ENCODE results near the gene PRKCB. TPM values are rescaled to one million over a fixed set of nuclear protein-coding genes. Genes with fewer than 3 reads are reported as not detected.

Gene PRKCB
- total RNA-seq, 1 experiment from 2014 or later = not detected

DNA sequence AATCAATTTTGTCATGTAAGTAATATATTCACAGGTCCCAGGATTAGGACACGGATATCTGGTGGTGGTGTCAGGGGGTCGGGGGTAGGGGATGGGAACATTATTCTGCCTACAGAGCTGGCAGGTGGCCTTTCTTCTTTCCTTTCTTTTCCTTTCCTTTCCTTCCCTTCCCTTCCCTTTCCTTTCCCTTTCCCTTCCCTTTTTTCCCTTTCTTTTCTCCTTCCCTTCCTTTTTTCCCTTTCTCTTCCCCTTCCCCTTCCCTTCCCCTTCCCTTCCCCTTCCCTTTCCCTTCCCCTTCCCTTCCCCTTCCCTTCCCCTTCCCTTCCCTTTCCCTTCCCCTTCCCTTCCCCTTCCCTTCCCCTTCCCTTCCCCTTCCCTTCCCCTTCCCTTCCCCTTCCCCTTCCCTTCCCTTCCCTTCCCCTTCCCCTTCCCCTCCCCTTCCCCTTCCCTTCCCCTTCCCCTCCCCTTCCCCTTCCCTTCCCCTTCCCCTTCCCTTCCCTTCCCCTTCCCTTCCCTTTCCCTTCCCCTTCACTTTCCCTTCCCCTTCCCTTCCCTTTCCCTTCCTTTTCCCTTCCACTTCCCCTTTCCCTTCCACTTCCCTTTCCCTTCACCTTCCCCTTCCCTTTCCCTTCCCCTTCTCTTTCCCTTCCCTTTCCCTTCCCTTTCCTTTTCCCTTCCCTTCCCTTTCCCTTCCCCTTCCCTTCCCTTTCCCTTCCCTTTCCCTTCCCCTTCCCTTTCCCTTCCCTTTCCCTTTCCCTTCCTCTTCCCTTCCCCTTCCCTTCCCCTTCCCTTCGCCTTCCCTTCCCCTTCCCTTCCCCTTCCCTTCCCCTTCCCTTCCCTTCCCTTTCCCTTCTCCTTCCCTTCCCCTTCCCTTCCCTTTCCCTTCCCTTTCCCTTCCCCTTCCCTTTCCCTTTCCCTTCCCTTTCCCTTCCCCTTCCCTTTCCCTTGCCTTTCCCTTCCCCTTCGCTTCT is 145.9 kb downstream of the PRKCB start:
- Histone ChIP-seq H3K9me3 (ENCODE audit: low read length) (no peaks in the 10 kb centered on the region), H3K4me3 (ENCODE audit: low read length) (no peak overlapping the region), H3K4me1 (ENCODE audit: insufficient read depth, low read length) (no peaks in the 10 kb centered on the region), H3K9ac (ENCODE audit: low read length) (no peak overlapping the region), H3K4me2 (ENCODE audit: low read length) (no peak overlapping the region), H4K20me1 (ENCODE audit: low read length) (no peaks in the 10 kb centered on the region), H2AFZ (ENCODE audit: low read length) (no peak overlapping the region), H3K27ac (ENCODE audit: low read length) (no peak overlapping the region), H3K9me2 (replicated peaks; ENCODE audit: low read length) (no peaks in the 10 kb centered on the region), H3K36me3 (ENCODE audit: low read depth, low read length) (no peaks in the 10 kb centered on the region), H3K27me3 (ENCODE audit: low read length) (peaks cover 17% of the 10 kb centered on the region), H3F3A (ENCODE audit: low read length, unreplicated experiment) (no peaks in the 10 kb centered on the region), H3K79me2 (ENCODE audit: low read length) (no peaks in the 10 kb centered on the region)
- no TSS peak for BruUV-seq (replicated peaks)
- TF ChIP-seq EZH2phosphoT487 (IDR thresholded peaks at IDR 0.05; ENCODE audit: borderline replicate concordance, low read length) (no peak), EZH2 (IDR thresholded peaks at IDR 0.05; ENCODE audit: low read length, unreplicated experiment) (no peak), CTCF (conservative IDR thresholded peaks at IDR 0.05; ENCODE audit: low read depth, low read length) (no peak)
- DNase-seq = no peak
- POLR2A ChIA-PET (ENCODE audit: unreplicated experiment) = no interaction called here
- CTCF ChIA-PET = no interaction called here
- ATAC-seq = no peak
- intact Hi-C loops (cut with micrococcal nuclease) = no loop called here

GRCh38 chr16:23986455-23986854 is 150.7 kb downstream of the PRKCB start:
- no peak for DNase-seq
- POLR2A ChIA-PET (ENCODE audit: unreplicated experiment) = no interaction called here
- no TSS peak for BruUV-seq (replicated peaks)
- H3K9me3 ChIP-seq (ENCODE audit: low read length) = no peaks in the 10 kb centered on the region
- H3K36me3 ChIP-seq (ENCODE audit: low read depth, low read length) = no peaks in the 10 kb centered on the region
- H3K79me2 ChIP-seq (ENCODE audit: low read length) = no peaks in the 10 kb centered on the region
- H3K4me2 ChIP-seq (ENCODE audit: low read length) = no peak overlapping the region
- no peaks in the 10 kb centered on the region for H3K4me1 ChIP-seq (ENCODE audit: insufficient read depth, low read length)
- H3K27ac ChIP-seq (ENCODE audit: low read length) = no peak overlapping the region
- TF ChIP-seq EZH2phosphoT487 (IDR thresholded peaks at IDR 0.05; ENCODE audit: borderline replicate concordance, low read length) (no peak), CTCF (conservative IDR thresholded peaks at IDR 0.05; ENCODE audit: low read depth, low read length) (no peak), EZH2 (IDR thresholded peaks at IDR 0.05; ENCODE audit: low read length, unreplicated experiment) (no peak)
- intact Hi-C loops (cut with micrococcal nuclease) = no loop called here
- CTCF ChIA-PET = no interaction called here
- no peaks in the 10 kb centered on the region for H3K9me2 ChIP-seq (replicated peaks; ENCODE audit: low read length)
- no peak overlapping the region for H3K9ac ChIP-seq (ENCODE audit: low read length)
- H3K27me3 ChIP-seq (ENCODE audit: low read length) = no peaks in the 10 kb centered on the region
- no peak overlapping the region for H3K4me3 ChIP-seq (ENCODE audit: low read length)
- no peak overlapping the region for H2AFZ ChIP-seq (ENCODE audit: low read length)
- no peaks in the 10 kb centered on the region for H3F3A ChIP-seq (ENCODE audit: low read length, unreplicated experiment)
- no peaks in the 10 kb centered on the region for H4K20me1 ChIP-seq (ENCODE audit: low read length)
- ATAC-seq = no peak

DNA sequence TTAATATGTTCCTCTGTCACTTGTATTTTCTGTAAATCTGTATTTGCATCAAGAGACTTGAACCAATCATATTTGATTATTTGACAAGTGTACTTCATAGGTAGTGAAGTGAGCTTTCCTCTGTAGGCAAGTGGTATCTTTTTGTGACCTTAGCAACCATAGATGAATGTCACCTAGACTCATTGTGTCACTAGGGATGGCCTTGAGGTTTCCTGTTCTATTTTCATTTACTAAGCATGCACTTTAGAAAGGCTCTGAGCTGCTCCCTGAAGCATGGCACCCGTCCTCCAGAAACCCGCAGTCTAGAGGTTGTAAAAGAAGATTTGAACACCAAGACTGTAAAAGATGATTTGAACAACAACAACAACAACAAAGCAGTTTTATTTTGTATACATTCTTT is 151.7 kb downstream of the PRKCB start:
- H3K4me2 ChIP-seq (ENCODE audit: low read length) = no peak overlapping the region
- intact Hi-C loops (cut with micrococcal nuclease) = no loop called here
- no peaks in the 10 kb centered on the region for H3K36me3 ChIP-seq (ENCODE audit: low read depth, low read length)
- H3K9me3 ChIP-seq (ENCODE audit: low read length) = no peaks in the 10 kb centered on the region
- no TSS peak for BruUV-seq (replicated peaks)
- ChIA-PET CTCF (no interaction called here), POLR2A (ENCODE audit: unreplicated experiment) (no interaction called here)
- H3K9me2 ChIP-seq (replicated peaks; ENCODE audit: low read length) = no peaks in the 10 kb centered on the region
- ATAC-seq (no peak), DNase-seq (no peak)
- TF ChIP-seq EZH2 (IDR thresholded peaks at IDR 0.05; ENCODE audit: low read length, unreplicated experiment) (no peak), EZH2phosphoT487 (IDR thresholded peaks at IDR 0.05; ENCODE audit: borderline replicate concordance, low read length) (no peak), CTCF (conservative IDR thresholded peaks at IDR 0.05; ENCODE audit: low read depth, low read length) (no peak)
- no peaks in the 10 kb centered on the region for H3K4me1 ChIP-seq (ENCODE audit: insufficient read depth, low read length)
- no peak overlapping the region for H3K9ac ChIP-seq (ENCODE audit: low read length)
- H3K27ac ChIP-seq (ENCODE audit: low read length) = no peak overlapping the region
- H3K79me2 ChIP-seq (ENCODE audit: low read length) = no peaks in the 10 kb centered on the region
- H3K4me3 ChIP-seq (ENCODE audit: low read length) = no peak overlapping the region
- no peak overlapping the region for H2AFZ ChIP-seq (ENCODE audit: low read length)
- H4K20me1 ChIP-seq (ENCODE audit: low read length) = no peaks in the 10 kb centered on the region
- H3K27me3 ChIP-seq (ENCODE audit: low read length) = no peaks in the 10 kb centered on the region
- H3F3A ChIP-seq (ENCODE audit: low read length, unreplicated experiment) = no peaks in the 10 kb centered on the region

Measured in PC-3 (cell line).